ENCODE data around the gene TBXT. TPM values are rescaled to one million over a fixed set of nuclear protein-coding genes. Genes with fewer than 3 reads are reported as not detected.

TBXT gene
- total RNA-seq, 6 experiments from 2014 or later = not detected

- Mint-ChIP-seq H3K27me3 (ENCODE audit: insufficient read depth) (no peaks in the 10 kb centered on the region), H3K4me3 (no peak overlapping the region), H3K9me3 (peaks cover 54% of the 10 kb centered on the region), H3K4me1 (ENCODE audit: low read depth) (no peaks in the 10 kb centered on the region), H3K27ac (no peak overlapping the region), H3K36me3 (ENCODE audit: low read depth) (no peaks in the 10 kb centered on the region)
- no peak for TF ChIP-seq CTCF (IDR thresholded peaks at IDR 0.05)
- DNase-seq = no peak
These were observed 45.9 kb downstream of the TBXT start for GRCh38 chr6:166121726-166122125.

- H3K4me1 Mint-ChIP-seq (ENCODE audit: low read depth) = no peaks in the 10 kb centered on the region
- H3K27ac Mint-ChIP-seq = no peak overlapping the region
- H3K9me3 Mint-ChIP-seq = peaks cover 47% of the 10 kb centered on the region
- peak overlapping the region; percentile 81 for H3K4me3 Mint-ChIP-seq
- no peaks in the 10 kb centered on the region for H3K36me3 Mint-ChIP-seq (ENCODE audit: low read depth)
- no peak for TF ChIP-seq CTCF (IDR thresholded peaks at IDR 0.05)
- DNase-seq = no peak
- H3K27me3 Mint-ChIP-seq (ENCODE audit: insufficient read depth) = no peaks in the 10 kb centered on the region
These were observed 48.3 kb downstream of the TBXT start for GRCh38 chr6:166119116-166119911.

GRCh38 chr6:166115609-166116008, 52.0 kb downstream of the TBXT start:
- DNase-seq = no peak

GRCh38 chr6:166112580-166112979, 55.1 kb downstream of the TBXT start:
- Mint-ChIP-seq H3K27me3 (ENCODE audit: insufficient read depth) (no peaks in the 10 kb centered on the region; the same call in 1 of the 2 replicates), H3K4me1 (ENCODE audit: low read depth) (no peaks in the 10 kb centered on the region), H3K9me3 (peaks cover 29% of the 10 kb centered on the region; the same call in 1 of the 2 replicates), H3K4me3 (peak overlapping the region; percentile 63; the same call in 1 of the 2 replicates), H3K27ac (peak overlapping the region; percentile 42; the same call in 1 of the 2 replicates), H3K36me3 (ENCODE audit: low read depth) (no peaks in the 10 kb centered on the region; the same call in 1 of the 2 replicates)
- DNase-seq = peak; percentile 51
- no peak for TF ChIP-seq CTCF (IDR thresholded peaks at IDR 0.05)

More at GRCh38 chr6:166115609-166116008, 52.0 kb downstream of the TBXT start:
- Mint-ChIP-seq H3K4me3 (no peak overlapping the region), H3K9me3 (peaks cover 34% of the 10 kb centered on the region; the same call in 1 of the 2 replicates), H3K27ac (no peak overlapping the region), H3K4me1 (ENCODE audit: low read depth) (no peaks in the 10 kb centered on the region), H3K36me3 (ENCODE audit: low read depth) (no peaks in the 10 kb centered on the region; the same call in 1 of the 2 replicates), H3K27me3 (ENCODE audit: insufficient read depth) (no peaks in the 10 kb centered on the region)
- TF ChIP-seq CTCF (IDR thresholded peaks at IDR 0.05) = no peak

- Mint-ChIP-seq H3K4me1 (ENCODE audit: low read depth) (no peaks in the 10 kb centered on the region), H3K9me3 (peaks cover 17% of the 10 kb centered on the region; the same call in 1 of the 2 replicates), H3K4me3 (no peak overlapping the region), H3K36me3 (ENCODE audit: low read depth) (no peaks in the 10 kb centered on the region; the same call in 1 of the 2 replicates), H3K27me3 (ENCODE audit: insufficient read depth) (no peaks in the 10 kb centered on the region; the same call in 1 of the 2 replicates), H3K27ac (no peak overlapping the region)
- DNase-seq = no peak
- TF ChIP-seq CTCF (IDR thresholded peaks at IDR 0.05) = no peak
These were observed 58.0 kb downstream of the TBXT start for GRCh38 chr6:166109608-166110007.

Other genes with a start within 250 kb of the TBXT start
- gene PRR18, start 140.5 kb upstream of the TBXT start, total RNA-seq (2021; fragmentation: NEBNext Ultra II Directional; extraction: Animal tissue kit (Norgen Biotek cat#: 25700)) = not detected
- gene SFT2D1, start 174.7 kb upstream of the TBXT start, total RNA-seq (2021; fragmentation: NEBNext Ultra II Directional; extraction: Animal tissue kit (Norgen Biotek cat#: 25700)) = 10 to 100 TPM; 44.8 to 56.5 (median 47.3) TPM
- 10 to 100 TPM; 21.7 to 24.5 (median 22.9) TPM for gene MPC1, start 215.1 kb upstream of the TBXT start, total RNA-seq (2021; fragmentation: NEBNext Ultra II Directional; extraction: Animal tissue kit (Norgen Biotek cat#: 25700))